Measurements from ENCODE around the gene MAFB. TPM values are rescaled to one million over a fixed set of nuclear protein-coding genes. Genes with fewer than 3 reads are reported as not detected.

The MAFB gene
- total and polyA plus RNA-seq, 9 of the 15 experiments (the other 6 are each of a cell fraction or from before 2014, with no cell fraction given): 0.04 TPM; not detected in 8

DNA sequence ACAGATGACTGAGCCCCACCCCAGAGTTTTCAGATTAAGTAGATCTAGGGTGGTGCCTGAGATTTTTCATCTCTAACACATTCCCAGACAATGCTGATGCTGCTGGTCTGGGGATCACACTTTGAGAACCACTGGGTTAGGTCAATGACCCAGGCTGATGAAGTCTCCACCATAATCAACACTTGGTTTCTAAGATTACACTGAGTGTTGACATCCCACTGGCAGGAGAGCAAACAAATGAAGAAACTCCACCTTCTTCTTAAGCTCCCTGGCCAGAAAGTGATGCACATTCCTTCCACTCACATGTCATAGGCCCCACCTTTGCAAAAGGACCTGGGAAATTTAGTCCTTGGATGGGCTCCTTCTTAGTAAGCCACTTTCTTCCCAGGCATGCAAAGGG lies 53.1 kb downstream of the MAFB start:
- Histone ChIP-seq H3K9me3 (replicated peaks; ENCODE audit: control insufficient read depth, insufficient read depth, low read depth, low read length) (no peaks in the 10 kb centered on the region), H3K4me2 (ENCODE audit: insufficient read depth, low read length) (no peak overlapping the region), H3K27ac (ENCODE audit: extremely low read depth, low read depth, low read length) (no peak overlapping the region), H4K20me1 (replicated peaks; ENCODE audit: control insufficient read depth, insufficient read depth, low read length) (no peaks in the 10 kb centered on the region), H3K27me3 (ENCODE audit: control insufficient read depth in 2 of 2, insufficient read depth in 2 of 2, low read length in 2 of 2) (no peaks in the 10 kb centered on the region), H3K4me3 (no peak overlapping the region), H3K9ac (ENCODE audit: insufficient read depth in 1 of 2, low read depth in 2 of 2, low read length in 2 of 2) (no peak overlapping the region), H3K79me2 (ENCODE audit: control insufficient read depth, insufficient read depth, low read length) (no peaks in the 10 kb centered on the region), H3K9me1 (ENCODE audit: control insufficient read depth, insufficient read depth, low read length) (no peaks in the 10 kb centered on the region), H3K4me1 (replicated peaks in 1 of 2; ENCODE audit: control insufficient read depth in 2 of 2, insufficient read depth in 2 of 2, low read length in 2 of 2) (no peaks in the 10 kb centered on the region), H3K36me3 (ENCODE audit: control insufficient read depth, insufficient read depth, low read length) (no peaks in the 10 kb centered on the region), H2AFZ (ENCODE audit: low read depth, low read length) (no peak overlapping the region)
- ATAC-seq: no peak
- ChIA-PET POLR2A (interaction anchor here (0.6 kb wide), 1 partner anchor 133 kb away, joined by 3 read pairs; no protein-coding TSS in a partner anchor), CTCF (ENCODE audit: low intra/inter-chr PET ratio) (no interaction called here)
- DNase-seq (ENCODE audit: extremely low read depth in 1 of 4, low spot score in 3 of 4): no peak
- intact Hi-C loops (cut with micrococcal nuclease): no loop called here
- TF ChIP-seq, protein P1, sequence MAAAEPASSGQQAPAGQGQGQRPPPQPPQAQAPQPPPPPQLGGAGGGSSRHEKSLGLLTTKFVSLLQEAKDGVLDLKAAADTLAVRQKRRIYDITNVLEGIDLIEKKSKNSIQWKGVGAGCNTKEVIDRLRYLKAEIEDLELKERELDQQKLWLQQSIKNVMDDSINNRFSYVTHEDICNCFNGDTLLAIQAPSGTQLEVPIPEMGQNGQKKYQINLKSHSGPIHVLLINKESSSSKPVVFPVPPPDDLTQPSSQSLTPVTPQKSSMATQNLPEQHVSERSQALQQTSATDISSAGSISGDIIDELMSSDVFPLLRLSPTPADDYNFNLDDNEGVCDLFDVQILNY (CRISPR knock-in tag; IDR thresholded peaks at IDR 0.05): no peak
- TF ChIP-seq GABPB1 (CRISPR knock-in tag; IDR thresholded peaks at IDR 0.05): no peak
- TF ChIP-seq POLR2G (IDR thresholded peaks at IDR 0.05; ENCODE audit: low read depth, low read length): no peak
- TF ChIP-seq YBX1 (IDR thresholded peaks at IDR 0.05): no peak
- no peak for FAIRE-seq
- BruUV-seq (replicated peaks): no TSS peak
- in situ Hi-C loops (cut with MboI): no loop called here
